ENCODE results near the gene PFN3.

- TF ChIP-seq, protein P1, sequence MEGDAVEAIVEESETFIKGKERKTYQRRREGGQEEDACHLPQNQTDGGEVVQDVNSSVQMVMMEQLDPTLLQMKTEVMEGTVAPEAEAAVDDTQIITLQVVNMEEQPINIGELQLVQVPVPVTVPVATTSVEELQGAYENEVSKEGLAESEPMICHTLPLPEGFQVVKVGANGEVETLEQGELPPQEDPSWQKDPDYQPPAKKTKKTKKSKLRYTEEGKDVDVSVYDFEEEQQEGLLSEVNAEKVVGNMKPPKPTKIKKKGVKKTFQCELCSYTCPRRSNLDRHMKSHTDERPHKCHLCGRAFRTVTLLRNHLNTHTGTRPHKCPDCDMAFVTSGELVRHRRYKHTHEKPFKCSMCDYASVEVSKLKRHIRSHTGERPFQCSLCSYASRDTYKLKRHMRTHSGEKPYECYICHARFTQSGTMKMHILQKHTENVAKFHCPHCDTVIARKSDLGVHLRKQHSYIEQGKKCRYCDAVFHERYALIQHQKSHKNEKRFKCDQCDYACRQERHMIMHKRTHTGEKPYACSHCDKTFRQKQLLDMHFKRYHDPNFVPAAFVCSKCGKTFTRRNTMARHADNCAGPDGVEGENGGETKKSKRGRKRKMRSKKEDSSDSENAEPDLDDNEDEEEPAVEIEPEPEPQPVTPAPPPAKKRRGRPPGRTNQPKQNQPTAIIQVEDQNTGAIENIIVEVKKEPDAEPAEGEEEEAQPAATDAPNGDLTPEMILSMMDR (IDR thresholded peaks at IDR 0.05): no peak
- TF ChIP-seq POLR2A (IDR thresholded peaks at IDR 0.05): no peak
Measured at GRCh38 chr5:177396078-177396477, 4.4 kb downstream of the PFN3 start.
